Large intestine (tissue), 3 donors: ENCODE data around the gene CNTRL. TPM values are rescaled to one million over a fixed set of nuclear protein-coding genes. Genes with fewer than 3 reads are reported as not detected.

Source experiments
- DNase-seq, 2 donors: peaks; one replicate each; pipeline versions ENCODE4 v3.0.0 to v3.0.0-alpha.2; 2013
- H3K27ac ChIP-seq: one replicate; pipeline ENCODE4 v1.5.1; 2013; ENCODE audit warnings: low read length
- H3K27me3 ChIP-seq: 2 replicates; pipeline ENCODE4 v1.6.1; 2013; ENCODE audit warnings: low read length; ENCODE audit not compliant: control insufficient read depth, insufficient read depth
- H3K36me3 ChIP-seq: 2 replicates; pipeline ENCODE4 v1.6.1; 2013; ENCODE audit warnings: low read length; ENCODE audit not compliant: control insufficient read depth, insufficient read depth
- H3K4me1 ChIP-seq: one replicate; pipeline ENCODE4 v1.6.1; 2013; ENCODE audit warnings: low read length; ENCODE audit not compliant: control insufficient read depth, insufficient read depth
- H3K4me3 ChIP-seq: one replicate; pipeline ENCODE4 v1.5.1; 2013; ENCODE audit warnings: low read length
- H3K9me3 ChIP-seq: one replicate; pipeline ENCODE4 v1.6.1; 2013; ENCODE audit warnings: mild to moderate bottlenecking, low read depth, low read length, moderate library complexity; ENCODE audit not compliant: control insufficient read depth
- WGBS: methylation state at CpG from one replicate; pipeline ENCODE4 v1.1.5; 2013; ENCODE audit warnings: low lambda C conversion rate; ENCODE audit not compliant: insufficient coverage; 5-methylcytosine and 5-hydroxymethylcytosine counted together
- polyA plus RNA-seq: library from polyadenylated mRNA; unstranded; fragments of 120-200 nt; gene quantifications from one replicate; pipeline ENCODE4 v1.2.1, GENCODE V29; 2013

CNTRL gene
- polyA plus RNA-seq, 1 donor: 15.8 TPM

GRCh38 chr9:121048175-121048574 is 26.6 kb upstream of the CNTRL start:
- no peaks in the 10 kb centered on the region for H3K27me3 ChIP-seq
- no peak overlapping the region for H3K4me3 ChIP-seq
- peaks cover 3% of the 10 kb centered on the region for H3K4me1 ChIP-seq
- no peak overlapping the region for H3K27ac ChIP-seq
- DNase-seq: no peak
- no peaks in the 10 kb centered on the region for H3K36me3 ChIP-seq
- no CpG with 5 or more reads among the region's 2 CpGs for WGBS
- no peaks in the 10 kb centered on the region for H3K9me3 ChIP-seq

GRCh38 chr9:121048618-121049017 is 26.1 kb upstream of the CNTRL start:
- peak overlapping the region; percentile 40 for H3K4me3 ChIP-seq
- no peak overlapping the region for H3K27ac ChIP-seq
- H3K27me3 ChIP-seq: no peaks in the 10 kb centered on the region
- H3K9me3 ChIP-seq: no peaks in the 10 kb centered on the region
- H3K4me1 ChIP-seq: peaks cover 8% of the 10 kb centered on the region
- DNase-seq: no peak
- H3K36me3 ChIP-seq: no peaks in the 10 kb centered on the region

- peak in 1 of 2 donors; percentile 47 for DNase-seq
- H3K4me3 ChIP-seq: peak within 1 kb of the TSS; percentile 40
- H3K36me3 ChIP-seq: no peaks in the 10 kb centered on the region
- peak within 1 kb of the TSS; percentile 26 for H3K27ac ChIP-seq
- H3K27me3 ChIP-seq: no peaks in the 10 kb centered on the region
- H3K9me3 ChIP-seq: no peaks in the 10 kb centered on the region
- 22% methylated on average over 3 of the region's 6 CpGs for WGBS
- H3K4me1 ChIP-seq: peaks cover 12% of the 10 kb centered on the region
Measured at GRCh38 chr9:121050128-121050988, 24.4 kb upstream of the CNTRL start, which contains the start of gene C5. C5 (minus strand) TSS chr9:121050275; CDS start chr9:121050246, 29 bp downstream.

GRCh38 chr9:121053544-121053943 is 21.2 kb upstream of the CNTRL start:
- no peaks in the 10 kb centered on the region for H3K27me3 ChIP-seq
- no peak overlapping the region for H3K4me3 ChIP-seq
- H3K27ac ChIP-seq: no peak overlapping the region
- peaks cover 12% of the 10 kb centered on the region for H3K4me1 ChIP-seq
- no peaks in the 10 kb centered on the region for H3K36me3 ChIP-seq
- no CpG with 5 or more reads among the region's 4 CpGs for WGBS
- DNase-seq: peak; percentile 58 to 78
- H3K9me3 ChIP-seq: peaks cover 7% of the 10 kb centered on the region

GRCh38 chr9:121055642-121056143 is 19.1 kb upstream of the CNTRL start:
- no CpG with 5 or more reads among the region's 2 CpGs for WGBS
- peaks cover 12% of the 10 kb centered on the region for H3K4me1 ChIP-seq
- peaks cover 7% of the 10 kb centered on the region for H3K9me3 ChIP-seq
- no peak overlapping the region for H3K4me3 ChIP-seq
- no peaks in the 10 kb centered on the region for H3K36me3 ChIP-seq
- DNase-seq: no peak
- no peak overlapping the region for H3K27ac ChIP-seq
- no peaks in the 10 kb centered on the region for H3K27me3 ChIP-seq

- no peak for DNase-seq
- Histone ChIP-seq H3K36me3 (no peaks in the 10 kb centered on the region), H3K4me1 (peaks cover 12% of the 10 kb centered on the region), H3K27me3 (no peaks in the 10 kb centered on the region), H3K9me3 (peaks cover 7% of the 10 kb centered on the region), H3K4me3 (no peak overlapping the region), H3K27ac (no peak overlapping the region)
- WGBS: 66% methylated on average over 2 of the region's 5 CpGs
Measured at GRCh38 chr9:121057821-121058220, 16.9 kb upstream of the CNTRL start.

GRCh38 chr9:121059513-121059912 is 15.2 kb upstream of the CNTRL start:
- Histone ChIP-seq H3K9me3 (peaks cover 7% of the 10 kb centered on the region), H3K27me3 (no peaks in the 10 kb centered on the region), H3K27ac (no peak overlapping the region), H3K4me1 (no peaks in the 10 kb centered on the region), H3K36me3 (no peaks in the 10 kb centered on the region), H3K4me3 (no peak overlapping the region)
- DNase-seq: no peak
- WGBS: 80% methylated on average over 1 of the region's 6 CpGs

- Histone ChIP-seq H3K36me3 (no peaks in the 10 kb centered on the region), H3K4me1 (no peaks in the 10 kb centered on the region), H3K27me3 (no peaks in the 10 kb centered on the region), H3K27ac (no peak overlapping the region), H3K4me3 (no peak overlapping the region), H3K9me3 (peaks cover 7% of the 10 kb centered on the region)
- peak; percentile 29 to 55 for DNase-seq
- 29% methylated on average over 1 of the region's 6 CpGs for WGBS
Measured at GRCh38 chr9:121059998-121060636, 14.6 kb upstream of the CNTRL start.

GRCh38 chr9:121066850-121067249 is 7.9 kb upstream of the CNTRL start:
- Histone ChIP-seq H3K4me3 (no peak overlapping the region), H3K36me3 (no peaks in the 10 kb centered on the region), H3K9me3 (no peaks in the 10 kb centered on the region), H3K4me1 (no peaks in the 10 kb centered on the region), H3K27me3 (no peaks in the 10 kb centered on the region), H3K27ac (no peak overlapping the region)
- DNase-seq: no peak
- no CpG with 5 or more reads among the region's 1 CpG for WGBS

- Histone ChIP-seq H3K27ac (no peak overlapping the region), H3K9me3 (no peaks in the 10 kb centered on the region), H3K27me3 (no peaks in the 10 kb centered on the region), H3K36me3 (no peaks in the 10 kb centered on the region), H3K4me3 (no peak overlapping the region), H3K4me1 (no peaks in the 10 kb centered on the region)
- no peak for DNase-seq
- WGBS: no CpG with 5 or more reads among the region's 2 CpGs
Measured at GRCh38 chr9:121067640-121068039, 7.1 kb upstream of the CNTRL start.
